T-helper 17 cell (primary cell): ENCODE results near the gene SAMMSON. TPM values are rescaled to one million over a fixed set of nuclear protein-coding genes. Genes with fewer than 3 reads are reported as not detected.

ENCODE experiments used
- ATAC-seq: fragments of 150-1000 bp; cut with Tn5 transposase; 2 replicates; pipeline ENCODE4 v1.10.0; 2021; ENCODE audit warnings: mild to moderate bottlenecking, moderate library complexity
- DNase-seq, 3 donors: peaks; one replicate each; pipeline versions ENCODE4 v3.0.0 to v3.0.0-alpha.2; 2020 to 2021
- H3K9me3 ChIP-seq: one replicate; pipeline ENCODE4 v1.7.0; 2013; ENCODE audit warnings: low read length, mild to moderate bottlenecking; ENCODE audit not compliant: control insufficient read depth, poor library complexity, severe bottlenecking
- H3K27ac Mint-ChIP-seq: one replicate; pipeline ENCODE4 v1.8.0; 2022; ENCODE audit warnings: mild to moderate bottlenecking, moderate library complexity, mixed read lengths
- H3K27me3 Mint-ChIP-seq: one replicate; pipeline ENCODE4 v1.8.0; 2022; ENCODE audit warnings: mixed read lengths
- H3K36me3 Mint-ChIP-seq: one replicate; pipeline ENCODE4 v1.8.0; 2022; ENCODE audit warnings: low read depth, mixed read lengths
- H3K4me1 Mint-ChIP-seq: one replicate; pipeline ENCODE4 v1.8.0; 2022; ENCODE audit warnings: mild to moderate bottlenecking, mixed read lengths
- H3K4me3 Mint-ChIP-seq: one replicate; pipeline ENCODE4 v1.8.0; 2022; ENCODE audit warnings: mild to moderate bottlenecking, moderate library complexity, mixed read lengths
- total RNA-seq, 4 donors: library from RNA in 2 of 4; stranded (reverse) in 2 of 4; gene quantifications; one replicate each; pipeline ENCODE4 v1.2.3 and lab custom pipeline; 2022 to 2026

Gene SAMMSON
- total RNA-seq, 2 donors from 2014 or later = not detected

DNA sequence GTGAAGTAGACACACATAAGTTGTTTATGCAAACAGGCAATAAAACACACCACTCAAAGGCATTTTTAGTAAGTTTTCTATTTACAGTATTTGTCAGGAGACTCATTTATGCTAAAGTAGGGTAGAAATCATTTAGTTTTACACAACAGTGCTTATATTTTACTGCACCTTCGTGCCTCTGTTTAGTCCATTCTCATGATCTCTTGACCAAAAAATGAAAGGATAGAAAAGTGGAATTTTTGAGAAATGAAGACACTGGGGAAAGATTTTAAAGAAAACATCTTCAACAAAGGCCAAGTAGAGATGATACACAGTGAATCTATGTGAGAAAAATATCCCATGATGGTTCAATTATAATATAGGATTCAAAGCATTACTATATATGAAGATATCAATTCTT is 114.9 kb downstream of the SAMMSON start:
- DNase-seq = no peak
- H3K4me1 Mint-ChIP-seq = no peaks in the 10 kb centered on the region
- no peak overlapping the region for H3K4me3 Mint-ChIP-seq
- H3K27ac Mint-ChIP-seq = no peak overlapping the region
- no peak for ATAC-seq
- no peaks in the 10 kb centered on the region for H3K9me3 ChIP-seq
- no peaks in the 10 kb centered on the region for H3K36me3 Mint-ChIP-seq
- peaks cover 14% of the 10 kb centered on the region for H3K27me3 Mint-ChIP-seq

DNA sequence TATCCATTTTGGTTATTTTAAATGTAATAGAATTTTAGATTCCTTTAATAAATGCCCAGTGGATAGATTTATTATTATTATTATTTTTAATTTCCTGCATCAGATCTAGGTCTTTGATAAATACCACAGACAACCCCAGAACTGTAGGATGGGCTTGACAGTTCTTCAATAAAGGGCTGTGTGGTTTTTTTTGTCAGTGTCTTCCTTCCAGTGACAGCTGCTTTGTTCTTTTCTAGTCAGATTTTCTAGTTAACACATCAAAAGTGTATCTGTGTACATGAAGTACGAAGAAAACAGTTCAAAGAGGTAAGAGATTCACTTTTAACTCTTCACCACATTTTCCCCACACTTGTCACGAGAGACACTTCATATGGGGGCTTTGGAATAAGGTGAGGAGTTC is 120.3 kb downstream of the SAMMSON start:
- Mint-ChIP-seq H3K36me3 (no peaks in the 10 kb centered on the region), H3K4me3 (no peak overlapping the region), H3K27me3 (peaks cover 10% of the 10 kb centered on the region), H3K4me1 (no peaks in the 10 kb centered on the region), H3K27ac (no peak overlapping the region)
- no peaks in the 10 kb centered on the region for H3K9me3 ChIP-seq
- DNase-seq (no peak), ATAC-seq (no peak)
